Activated CD8-positive, alpha-beta T cell treated with anti-CD3 and anti-CD28 coated beads for 36 hours (primary cell): ENCODE measurements around the gene OCA2. TPM values are rescaled to one million over a fixed set of nuclear protein-coding genes. Genes with fewer than 3 reads are reported as not detected.

Experiments used
- ATAC-seq: fragments of 200-7000 bp; cut with Tn5 transposase; one replicate; pipeline ENCODE4 v1.10.0; 2021; ENCODE audit warnings: mild to moderate bottlenecking, moderate library complexity
- CTCF ChIA-PET: fragments of 350-600 bp; sonication (Branson Sonifier 250); formaldehyde crosslinking; loops from one replicate; lab custom pipeline; 2021; ENCODE audit warnings: antibody characterized with exemption; lab: Charles Lee
- POLR2A ChIA-PET: fragments of 350-600 bp; sonication (Branson Sonifier 250); formaldehyde crosslinking; loops from one replicate; lab custom pipeline; 2021; ENCODE audit warnings: antibody characterized with exemption; lab: Charles Lee
- DNase-seq: peaks from one replicate; pipeline ENCODE4 v3.0.0-alpha.2; 2020
- H3K27ac Mint-ChIP-seq: one replicate; pipeline ENCODE4 v1.8.0; 2021; ENCODE audit warnings: mild to moderate bottlenecking, mixed read lengths
- H3K27me3 Mint-ChIP-seq: one replicate; pipeline ENCODE4 v1.8.0; 2021; ENCODE audit warnings: mixed read lengths
- H3K36me3 Mint-ChIP-seq: one replicate; pipeline ENCODE4 v1.8.0; 2021; ENCODE audit warnings: low read depth, mixed read lengths
- H3K4me1 Mint-ChIP-seq: one replicate; pipeline ENCODE4 v1.8.0; 2021; ENCODE audit warnings: low read depth, mixed read lengths
- H3K4me3 Mint-ChIP-seq: one replicate; pipeline ENCODE4 v1.8.0; 2021; ENCODE audit warnings: mild to moderate bottlenecking, moderate library complexity, mixed read lengths
- H3K9me3 Mint-ChIP-seq: one replicate; pipeline ENCODE4 v1.8.0; 2021; ENCODE audit warnings: mixed read lengths
- CTCF ChIP-seq: fragments of 200-600 bp; IDR thresholded peaks from one replicate; pipeline ENCODE4 v1.8.0; 2022; ENCODE audit warnings: antibody characterized with exemption, mild to moderate bottlenecking
- intact Hi-C: fragments of 100-400 bp; cut with micrococcal nuclease; formaldehyde crosslinking; loops from one replicate; pipeline ENCODE4 v1.10.0; 2022
- total RNA-seq, 2 experiments: library from RNA; stranded (reverse); gene quantifications; one replicate each; pipeline ENCODE4 v1.2.3, GENCODE V29; 2021

The OCA2 gene
- total RNA-seq, 2 experiments from 2014 or later: not detected

GRCh38 chr15:28105224-28105791 lies 6.2 kb upstream of the OCA2 start:
- DNase-seq: no peak
- no peak for TF ChIP-seq CTCF
- no peak overlapping the region for H3K4me3 Mint-ChIP-seq
- no peaks in the 10 kb centered on the region for H3K36me3 Mint-ChIP-seq
- POLR2A ChIA-PET: no interaction called here
- H3K27ac Mint-ChIP-seq: no peak overlapping the region
- ATAC-seq: no peak
- CTCF ChIA-PET: no interaction called here
- intact Hi-C loops: no loop called here
- no peaks in the 10 kb centered on the region for H3K9me3 Mint-ChIP-seq
- H3K27me3 Mint-ChIP-seq: peaks cover 28% of the 10 kb centered on the region
- H3K4me1 Mint-ChIP-seq: peaks cover 9% of the 10 kb centered on the region

DNA sequence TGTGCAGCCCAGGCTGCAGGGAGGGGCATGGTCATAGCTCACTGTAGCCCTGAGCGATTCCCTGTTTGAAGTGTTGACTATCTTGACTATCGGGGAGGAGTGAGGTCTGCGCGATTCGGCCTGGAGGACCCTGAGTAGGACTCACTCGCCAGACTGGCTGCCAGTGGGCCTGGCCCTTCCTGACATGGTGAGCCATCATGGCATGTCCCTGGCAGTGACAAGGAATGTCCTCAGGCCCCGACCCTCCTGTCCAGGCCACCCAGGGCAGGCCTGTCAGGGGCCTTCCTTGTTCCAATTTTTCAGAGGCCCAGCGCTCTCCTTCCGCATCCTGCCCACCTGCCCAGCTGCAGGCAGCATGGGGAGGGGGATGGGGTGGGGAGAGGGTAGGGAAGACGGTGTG lies 5.2 kb upstream of the OCA2 start:
- Mint-ChIP-seq H3K4me3 (no peak overlapping the region), H3K27ac (no peak overlapping the region), H3K36me3 (no peaks in the 10 kb centered on the region), H3K4me1 (peaks cover 13% of the 10 kb centered on the region), H3K9me3 (no peaks in the 10 kb centered on the region), H3K27me3 (peaks cover 37% of the 10 kb centered on the region)
- DNase-seq (no peak), ATAC-seq (no peak)
- TF ChIP-seq CTCF: no peak
- ChIA-PET POLR2A (no interaction called here), CTCF (no interaction called here)
- intact Hi-C loops: no loop called here

GRCh38 chr15:28103831-28104230 lies 4.7 kb upstream of the OCA2 start:
- CTCF ChIA-PET: no interaction called here
- no peak overlapping the region for H3K27ac Mint-ChIP-seq
- peaks cover 15% of the 10 kb centered on the region for H3K4me1 Mint-ChIP-seq
- POLR2A ChIA-PET: no interaction called here
- TF ChIP-seq CTCF: no peak
- intact Hi-C loops: no loop called here
- ATAC-seq: no peak
- H3K4me3 Mint-ChIP-seq: no peak overlapping the region
- H3K27me3 Mint-ChIP-seq: peaks cover 40% of the 10 kb centered on the region
- DNase-seq: no peak
- H3K36me3 Mint-ChIP-seq: no peaks in the 10 kb centered on the region
- no peaks in the 10 kb centered on the region for H3K9me3 Mint-ChIP-seq

- Mint-ChIP-seq H3K36me3 (peaks cover 1% of the 10 kb centered on the region), H3K9me3 (no peaks in the 10 kb centered on the region), H3K27me3 (peaks cover 54% of the 10 kb centered on the region), H3K4me3 (no peak overlapping the region), H3K4me1 (peaks cover 18% of the 10 kb centered on the region), H3K27ac (no peak overlapping the region)
- no peak for DNase-seq
- CTCF ChIA-PET: no interaction called here
- ATAC-seq: no peak
- intact Hi-C loops: no loop called here
- POLR2A ChIA-PET: no interaction called here
- TF ChIP-seq CTCF: no peak
These were observed 2.9 kb upstream of the OCA2 start for GRCh38 chr15:28101983-28102441.

GRCh38 chr15:28101201-28101600 lies 2.1 kb upstream of the OCA2 start:
- ChIA-PET CTCF (no interaction called here), POLR2A (no interaction called here)
- H3K9me3 Mint-ChIP-seq: no peaks in the 10 kb centered on the region
- H3K27me3 Mint-ChIP-seq: peaks cover 56% of the 10 kb centered on the region
- H3K27ac Mint-ChIP-seq: no peak overlapping the region
- H3K4me1 Mint-ChIP-seq: peaks cover 19% of the 10 kb centered on the region
- no peak for ATAC-seq
- H3K4me3 Mint-ChIP-seq: no peak overlapping the region
- TF ChIP-seq CTCF: no peak
- H3K36me3 Mint-ChIP-seq: peaks cover 1% of the 10 kb centered on the region
- no peak for DNase-seq
- intact Hi-C loops: no loop called here
